ENCODE data around the gene SLC44A4.

- no peak for TF ChIP-seq ZFP3 (CRISPR knock-in tag; IDR thresholded peaks at IDR 0.05)
- TF ChIP-seq OSR1 (CRISPR knock-in tag; IDR thresholded peaks at IDR 0.05), result no peak
These were observed 18.9 kb downstream of the SLC44A4 start for GRCh38 chr6:31859923-31860322.

All from SK-N-SH treated with all-trans-retinoic acid at 6 μM for 48 hours (cell line).